ENCODE measurements around the gene PIGV.

PIGV gene

GRCh38 chr1:26745191-26745590, 42.6 kb upstream of the PIGV start:
- DNase-seq (ENCODE audit: low read depth), result peak; percentile 29
- no peak overlapping the region for H3K4me3 ChIP-seq (ENCODE audit: low read length)
- TF ChIP-seq CTCF (conservative IDR thresholded peaks at IDR 0.05; ENCODE audit: low read length), result no peak

GRCh38 chr1:26747048-26747447, 40.7 kb upstream of the PIGV start:
- no peak for TF ChIP-seq CTCF (conservative IDR thresholded peaks at IDR 0.05; ENCODE audit: low read length)
- no peak for DNase-seq (ENCODE audit: low read depth)
- H3K4me3 ChIP-seq (ENCODE audit: low read length), result no peak overlapping the region

GRCh38 chr1:26748351-26748750, 39.4 kb upstream of the PIGV start:
- no peak overlapping the region for H3K4me3 ChIP-seq (ENCODE audit: low read length)
- no peak for TF ChIP-seq CTCF (conservative IDR thresholded peaks at IDR 0.05; ENCODE audit: low read length)
- no peak for DNase-seq (ENCODE audit: low read depth)

- TF ChIP-seq CTCF (conservative IDR thresholded peaks at IDR 0.05; ENCODE audit: low read length), result no peak
- H3K4me3 ChIP-seq (ENCODE audit: low read length), result no peak overlapping the region
- DNase-seq (ENCODE audit: low read depth), result no peak
Measured at GRCh38 chr1:26749458-26749857, 38.3 kb upstream of the PIGV start.

- no peak for TF ChIP-seq CTCF (conservative IDR thresholded peaks at IDR 0.05; ENCODE audit: low read length)
Measured at GRCh38 chr1:26750428-26750827, 37.3 kb upstream of the PIGV start.

GRCh38 chr1:26752519-26752918, 35.2 kb upstream of the PIGV start:
- DNase-seq (ENCODE audit: low read depth), result no peak
- H3K4me3 ChIP-seq (ENCODE audit: low read length), result no peak overlapping the region
- TF ChIP-seq CTCF (conservative IDR thresholded peaks at IDR 0.05; ENCODE audit: low read length), result no peak

More at GRCh38 chr1:26750428-26750827, 37.3 kb upstream of the PIGV start:
- H3K4me3 ChIP-seq (ENCODE audit: low read length), result no peak overlapping the region
- no peak for DNase-seq (ENCODE audit: low read depth)

- H3K4me3 ChIP-seq (ENCODE audit: low read length), result no peak overlapping the region
- no peak for DNase-seq (ENCODE audit: low read depth)
- no peak for TF ChIP-seq CTCF (conservative IDR thresholded peaks at IDR 0.05; ENCODE audit: low read length)
Measured at GRCh38 chr1:26754086-26754874, 33.5 kb upstream of the PIGV start.
